Ureter (tissue), 1 donor: ENCODE results near the gene ZFHX3. TPM values are rescaled to one million over a fixed set of nuclear protein-coding genes. Genes with fewer than 3 reads are reported as not detected.

Experiments used
- DNase-seq: peaks from one replicate; pipeline ENCODE4 v3.0.0-alpha.2; 2020; ENCODE audit warnings: low spot score
- total RNA-seq: library from RNA; stranded (reverse); gene quantifications from one replicate; pipeline ENCODE4 v1.2.4, GENCODE V29; 2023
- donor health status: DM: yes; HTN: yes; CAD: no.

ZFHX3 gene
- total RNA-seq, 1 donor from 2014 or later = 60.8 TPM

- DNase-seq = no peak
Measured at GRCh38 chr16:72798264-72798663, 249.7 kb downstream of the ZFHX3 start.

DNA sequence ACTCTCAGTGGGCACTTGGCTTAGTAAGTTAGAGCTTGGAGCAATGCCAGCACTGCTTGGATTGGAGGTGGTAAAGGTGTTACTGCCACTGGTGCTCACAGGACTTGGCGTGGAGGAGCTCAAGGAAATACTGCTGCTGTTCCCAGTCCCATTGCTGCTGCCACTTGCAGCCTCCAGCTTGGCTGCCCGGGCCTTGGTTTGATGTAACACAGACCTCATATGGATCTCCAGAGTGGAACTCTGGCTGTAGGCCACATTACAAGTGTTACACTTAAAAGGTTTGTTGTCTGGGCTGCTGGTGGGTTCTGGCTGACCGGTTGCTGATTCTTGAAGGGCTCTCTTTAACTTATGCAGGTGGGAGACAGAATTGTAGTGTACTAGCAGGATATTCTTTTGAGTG is 250.3 kb downstream of the ZFHX3 start:
- no peak for DNase-seq

DNA sequence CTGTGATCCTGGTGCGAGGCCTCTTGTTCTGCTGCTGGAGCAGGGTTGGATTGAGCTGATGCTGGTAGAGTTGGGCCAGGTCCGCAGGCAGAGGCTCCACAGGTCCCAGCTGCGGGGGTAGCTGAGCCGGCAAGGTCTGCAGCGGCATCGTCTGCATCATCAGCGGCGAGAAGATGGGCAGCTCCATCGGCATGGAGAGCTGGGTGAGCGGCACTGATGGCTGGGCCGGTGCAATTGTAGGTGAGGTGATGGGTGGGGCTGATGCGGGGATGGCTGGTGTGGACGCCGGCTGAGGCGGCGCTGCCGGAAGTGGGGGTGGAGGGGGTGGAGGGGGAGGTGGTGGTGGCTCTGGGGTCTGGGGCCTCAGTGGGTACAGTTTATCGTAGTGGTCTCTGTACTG is 251.7 kb downstream of the ZFHX3 start:
- DNase-seq = no peak

GRCh38 chr16:72794986-72795385 is 252.9 kb downstream of the ZFHX3 start:
- no peak for DNase-seq

- DNase-seq = no peak
Measured at GRCh38 chr16:72794319-72794718, 253.6 kb downstream of the ZFHX3 start.

DNA sequence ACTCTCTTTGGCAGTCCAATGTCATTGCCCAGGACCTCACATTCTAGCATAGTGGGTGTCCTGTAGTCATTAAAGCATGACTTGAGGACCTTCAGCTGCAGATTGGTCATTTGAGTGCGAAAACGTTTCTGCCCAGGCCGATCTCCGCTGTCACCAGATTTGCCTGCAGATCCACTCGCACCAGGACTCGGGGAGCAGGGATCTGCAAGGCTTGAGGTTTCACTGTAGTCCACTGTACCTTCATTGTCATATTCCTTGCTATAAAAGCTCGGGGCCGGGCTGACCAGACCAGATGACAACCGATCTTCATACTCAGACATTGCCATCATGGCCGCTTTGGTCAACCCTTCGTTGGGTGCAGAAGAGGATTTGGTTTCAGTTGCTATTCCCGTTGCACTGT is 254.2 kb downstream of the ZFHX3 start:
- no peak for DNase-seq

- DNase-seq = no peak
Measured at GRCh38 chr16:72793017-72793416, 254.9 kb downstream of the ZFHX3 start.

DNA sequence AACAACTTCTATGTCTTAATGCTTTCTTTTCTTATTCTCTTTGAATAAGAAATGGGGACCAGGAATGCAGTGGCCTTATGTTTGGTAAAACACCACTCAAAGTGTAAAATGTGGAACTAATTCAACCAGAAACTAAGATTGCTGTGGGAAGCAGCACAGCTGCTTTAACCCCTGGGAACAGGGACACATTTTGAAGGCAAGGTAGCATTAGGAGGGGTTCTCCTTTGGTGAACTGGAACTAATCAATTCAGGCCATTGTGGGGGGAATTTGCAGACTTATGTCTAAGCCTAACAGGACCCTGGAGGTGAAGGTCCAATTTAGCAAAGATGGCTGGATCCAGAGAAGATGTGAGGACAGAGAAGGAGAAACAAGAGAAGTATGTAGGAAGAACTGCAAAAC is 256.1 kb downstream of the ZFHX3 start:
- DNase-seq = no peak

GRCh38 chr16:72789921-72790320 is 258.0 kb downstream of the ZFHX3 start:
- no peak for DNase-seq

GRCh38 chr16:72789465-72789864 is 258.5 kb downstream of the ZFHX3 start:
- DNase-seq = no peak

DNA sequence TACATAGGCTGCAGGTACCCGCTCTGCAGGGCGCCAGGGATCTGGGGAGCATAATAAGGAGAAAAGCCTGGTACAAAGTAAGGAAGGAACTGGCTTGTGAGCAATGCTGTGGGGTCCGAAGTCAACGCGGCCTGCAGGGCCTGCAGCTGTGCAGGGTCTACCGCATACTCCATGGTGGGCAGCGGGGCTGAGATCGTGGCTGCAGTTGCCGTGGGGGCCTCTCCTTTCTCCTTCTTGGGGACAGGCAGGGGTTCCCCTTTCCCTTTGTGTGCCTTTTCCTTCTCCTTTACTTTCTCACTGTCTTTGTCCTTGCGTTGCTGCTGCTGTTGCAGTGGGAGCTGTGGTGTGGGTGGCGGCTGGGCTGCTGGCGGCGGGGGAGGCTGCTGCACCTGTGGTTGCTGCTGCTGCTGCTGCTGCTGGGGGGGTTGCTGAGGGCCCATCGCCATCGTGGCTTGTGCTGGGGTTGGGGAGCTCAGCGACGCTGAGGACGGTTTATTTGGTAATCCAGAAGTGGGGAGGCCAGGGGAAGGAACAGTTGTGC is 259.6 kb downstream of the ZFHX3 start:
- no peak for DNase-seq

- DNase-seq = peak; percentile 69
Measured at GRCh38 chr16:72787514-72788268, 260.2 kb downstream of the ZFHX3 start.

DNA sequence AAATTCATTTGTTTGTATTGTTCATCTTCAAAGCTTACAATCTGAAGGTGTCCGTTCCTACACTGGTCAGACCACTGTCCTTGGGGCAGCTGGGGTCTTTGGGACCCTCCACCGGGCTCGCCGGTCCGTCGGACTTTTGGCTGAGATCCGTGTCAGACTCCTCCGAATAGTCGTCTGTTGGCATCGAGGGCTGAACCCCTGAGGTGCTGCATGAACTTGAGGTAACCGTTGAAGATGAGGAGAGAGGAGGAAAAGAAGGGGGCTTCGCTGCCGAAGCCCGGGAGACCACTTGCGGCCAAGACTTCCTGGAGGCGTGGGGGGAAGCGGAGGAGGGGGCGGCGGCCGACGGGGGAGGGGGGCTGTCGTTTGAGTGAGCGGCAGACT is 260.8 kb downstream of the ZFHX3 start:
- DNase-seq = no peak

DNA sequence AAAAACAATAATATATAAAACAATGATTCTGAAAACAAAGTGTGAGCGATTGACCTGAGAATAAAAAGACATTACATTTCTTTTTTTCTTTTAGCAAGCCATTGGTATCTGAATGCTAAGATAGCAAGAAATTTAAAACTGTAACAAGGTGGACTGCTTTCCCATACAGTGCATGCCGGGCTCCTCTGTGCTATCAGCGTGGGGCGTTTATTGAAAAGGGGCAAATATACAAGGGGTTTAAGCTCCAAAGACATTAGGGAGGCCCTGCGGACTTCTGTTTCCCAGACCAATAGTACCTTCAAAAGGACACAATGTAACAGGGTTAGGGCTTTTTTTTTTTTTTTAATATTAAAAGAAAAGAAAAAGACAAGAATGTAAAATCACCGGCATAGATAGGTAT is 261.3 kb downstream of the ZFHX3 start:
- DNase-seq = no peak

DNA sequence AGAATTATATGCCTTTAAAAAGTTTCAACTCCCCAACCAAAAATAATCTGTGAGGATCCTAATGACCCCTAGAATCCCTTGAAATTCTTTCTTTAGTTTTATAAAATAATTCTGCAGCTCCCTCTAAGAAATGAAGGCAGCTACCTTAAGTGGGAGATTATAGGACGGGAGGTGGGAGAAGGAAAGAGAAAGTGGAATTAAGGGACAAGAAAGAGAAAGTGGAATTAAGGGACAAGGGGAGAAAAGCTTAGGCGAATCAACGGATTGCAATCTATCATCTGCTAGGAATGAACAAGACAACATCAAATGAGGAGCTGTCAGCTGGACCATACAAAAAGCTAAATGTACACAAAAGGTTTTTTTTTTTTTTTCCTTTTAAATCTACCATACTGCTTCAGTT is 262.0 kb downstream of the ZFHX3 start:
- no peak for DNase-seq

GRCh38 chr16:72785171-72785570 is 262.8 kb downstream of the ZFHX3 start:
- no peak for DNase-seq

DNA sequence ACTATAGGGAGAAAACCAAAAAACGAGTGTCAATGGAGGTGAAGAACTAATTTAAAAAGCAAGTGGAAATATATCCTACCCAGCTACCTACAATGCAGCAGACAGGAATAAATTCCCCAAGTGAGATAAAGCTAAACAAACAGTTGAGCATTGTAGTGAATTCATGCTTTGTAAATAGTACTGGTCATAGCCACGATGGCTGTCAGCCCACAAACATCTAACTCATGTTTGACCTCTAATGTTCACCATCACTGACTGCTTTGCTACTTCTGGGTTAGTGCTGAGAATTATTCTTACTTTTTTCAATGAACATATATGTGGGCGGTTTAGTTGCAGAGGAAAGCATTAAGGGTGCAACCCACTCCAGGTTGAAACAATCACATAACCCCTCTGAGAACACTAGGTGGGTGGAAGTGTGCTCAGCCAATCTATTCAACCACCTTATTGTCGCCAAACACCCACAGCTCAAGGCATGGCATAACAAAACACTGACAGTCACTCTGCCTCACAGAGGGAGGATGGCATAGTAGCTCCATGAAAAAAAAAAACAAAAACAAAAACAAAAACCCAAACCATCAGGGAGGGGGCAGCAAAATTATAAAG is 264.1 kb downstream of the ZFHX3 start:
- DNase-seq = no peak

- DNase-seq = no peak
Measured at GRCh38 chr16:72769876-72770275, 278.1 kb downstream of the ZFHX3 start.

DNA sequence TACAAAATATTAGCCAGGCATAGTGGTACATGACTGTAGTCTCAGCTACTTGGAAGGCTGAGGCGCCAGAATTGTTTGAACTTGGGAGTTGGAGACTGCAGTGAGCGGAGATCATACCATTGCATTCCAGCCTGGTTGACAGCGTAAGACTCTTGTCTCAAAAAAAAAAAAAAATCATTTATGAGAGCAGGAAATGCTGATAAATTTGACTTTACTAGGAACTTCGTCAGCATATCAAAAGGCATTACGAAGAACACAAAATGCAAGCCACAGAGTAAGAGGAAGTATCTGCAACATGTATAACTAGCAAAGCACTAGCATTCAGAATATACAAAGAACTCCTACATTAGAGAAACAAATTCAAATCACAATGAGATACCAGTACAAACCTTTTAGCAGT is 279.3 kb downstream of the ZFHX3 start:
- no peak for DNase-seq

- DNase-seq = no peak
Measured at GRCh38 chr16:72766506-72766905, 281.4 kb downstream of the ZFHX3 start.

DNA sequence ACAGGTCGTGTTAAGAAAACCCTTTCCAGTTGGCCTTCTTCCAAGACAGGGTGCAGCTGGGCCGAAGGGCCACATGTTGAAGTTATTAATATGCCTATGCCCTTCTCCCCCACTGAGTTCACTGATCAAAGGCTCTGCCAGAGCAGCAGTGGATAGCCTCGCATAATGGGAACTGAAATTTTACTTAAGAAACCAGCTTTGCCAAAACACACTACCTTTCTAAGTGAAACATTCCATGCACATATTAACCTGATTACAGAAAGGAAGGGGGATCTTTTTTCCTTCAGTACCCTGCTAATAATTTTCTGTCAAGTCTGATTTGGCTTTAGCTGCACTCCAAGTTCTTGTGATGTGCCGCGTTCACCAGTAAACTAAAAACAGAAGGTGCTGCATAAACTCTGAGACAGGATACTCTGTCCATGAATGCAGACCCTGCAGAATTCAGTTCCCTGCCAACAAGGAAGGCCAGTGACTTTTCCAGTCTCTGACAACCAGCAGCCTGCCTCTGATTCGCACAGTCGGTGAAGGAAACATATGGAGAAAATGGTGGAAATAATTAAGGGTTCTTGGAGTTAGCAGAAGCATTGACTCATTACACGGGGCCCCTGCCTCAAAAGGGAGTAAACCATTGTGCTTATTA is 283.8 kb downstream of the ZFHX3 start:
- no peak for DNase-seq

DNA sequence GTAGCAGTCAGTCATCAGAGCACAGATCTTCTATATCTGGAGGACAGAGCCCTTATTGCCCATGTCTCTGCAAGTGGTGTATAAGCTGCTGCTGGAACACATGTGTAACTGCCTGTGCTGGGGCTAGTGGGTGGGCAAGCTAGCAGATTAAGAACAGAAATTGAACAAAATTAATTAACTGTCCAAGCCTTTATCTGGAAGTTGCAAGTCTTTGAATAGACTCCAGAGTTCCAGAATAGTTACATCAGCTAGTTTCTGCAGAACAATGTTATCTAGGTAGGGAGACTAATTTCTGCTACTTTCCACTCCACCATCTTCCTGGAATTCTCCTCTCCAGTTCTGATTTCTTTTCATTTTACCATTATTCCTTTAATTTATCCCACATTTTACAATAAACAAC is 287.3 kb downstream of the ZFHX3 start:
- no peak for DNase-seq

GRCh38 chr16:72753881-72754280 is 294.0 kb downstream of the ZFHX3 start:
- no peak for DNase-seq
